HL-60/S4 (cell line): ENCODE results near the gene ANGPTL4.

Experiments used
- in situ Hi-C: fragments of 300-500 bp; cut with MboI; formaldehyde crosslinking; loops from 2 replicates; pipeline ENCODE4 v1.14.3; 2022; ENCODE audit warnings: low sequenced_read_pairs

The ANGPTL4 gene, protein sequence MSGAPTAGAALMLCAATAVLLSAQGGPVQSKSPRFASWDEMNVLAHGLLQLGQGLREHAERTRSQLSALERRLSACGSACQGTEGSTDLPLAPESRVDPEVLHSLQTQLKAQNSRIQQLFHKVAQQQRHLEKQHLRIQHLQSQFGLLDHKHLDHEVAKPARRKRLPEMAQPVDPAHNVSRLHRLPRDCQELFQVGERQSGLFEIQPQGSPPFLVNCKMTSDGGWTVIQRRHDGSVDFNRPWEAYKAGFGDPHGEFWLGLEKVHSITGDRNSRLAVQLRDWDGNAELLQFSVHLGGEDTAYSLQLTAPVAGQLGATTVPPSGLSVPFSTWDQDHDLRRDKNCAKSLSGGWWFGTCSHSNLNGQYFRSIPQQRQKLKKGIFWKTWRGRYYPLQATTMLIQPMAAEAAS

GRCh38 chr19:8363803-8364771 lies at the start of gene ANGPTL4:
Gene ANGPTL4 (plus strand): TSS chr19:8364155. CDS start chr19:8364322, 167 bp downstream.
- in situ Hi-C loops: loop anchor here (25.0 kb wide), 1 partner anchor 223 kb away; the partner anchor contains the start of gene MYO1F

DNA sequence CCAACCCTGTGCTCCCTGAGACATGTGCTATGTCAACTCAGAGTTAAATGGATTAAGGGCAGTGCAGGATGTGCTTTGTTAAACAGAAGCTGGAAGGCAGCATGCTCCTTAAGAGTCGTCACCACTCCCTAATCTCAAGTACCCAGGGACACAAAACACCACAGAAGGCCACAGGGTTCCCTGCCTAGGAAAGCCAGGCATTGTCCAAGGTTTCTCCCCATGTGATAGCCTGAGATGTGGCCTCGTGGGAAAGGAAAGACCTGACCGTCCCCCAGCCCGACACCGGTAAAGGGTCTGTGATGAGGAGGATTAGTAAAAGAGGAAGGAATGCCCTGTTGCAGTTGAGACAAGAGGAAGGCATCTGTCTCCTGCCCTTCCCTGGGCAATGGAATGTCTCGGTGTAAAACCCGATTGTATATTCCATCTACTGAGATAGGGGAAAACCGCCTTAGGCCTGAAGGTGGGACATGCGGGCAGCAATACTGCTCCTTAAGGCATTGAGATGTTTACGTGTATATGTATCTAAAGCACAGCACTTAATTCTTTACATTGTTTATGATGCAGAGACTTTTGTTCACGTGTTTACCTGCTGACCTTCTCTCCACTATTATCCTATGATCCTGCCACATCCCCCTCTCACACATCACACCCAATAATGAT lies 48.8 kb upstream of the ANGPTL4 start:
- in situ Hi-C loops: loop anchor here (10.0 kb wide), 1 partner anchor 50 kb away; no protein-coding TSS in a partner anchor

GRCh38 chr19:8316351-8317125 lies 47.4 kb upstream of the ANGPTL4 start:
- in situ Hi-C loops: loop anchor here (10.0 kb wide), 1 partner anchor 52 kb away; no protein-coding TSS in a partner anchor

DNA sequence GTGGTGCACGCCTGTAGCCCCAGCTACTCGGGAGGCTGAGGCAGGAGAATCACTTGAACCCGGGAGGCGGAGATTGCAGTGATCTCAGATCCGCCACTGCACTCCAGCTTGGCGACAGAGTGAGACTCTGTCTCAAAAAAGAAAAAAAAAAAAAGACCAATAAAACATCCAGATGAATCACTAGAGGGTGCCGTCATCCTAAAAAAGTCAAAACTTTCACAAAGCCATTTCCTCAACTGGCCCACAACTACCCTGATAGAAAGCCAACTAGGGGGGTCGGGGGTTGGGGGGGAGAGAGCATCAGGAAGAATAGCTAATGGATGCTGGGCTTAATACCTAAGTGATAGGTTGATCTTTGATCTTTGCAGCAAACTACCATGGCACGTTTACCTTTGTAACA lies 45.1 kb upstream of the ANGPTL4 start:
- in situ Hi-C loops: loop anchor here (10.0 kb wide), 1 partner anchor 54 kb away; no protein-coding TSS in a partner anchor

GRCh38 chr19:8319807-8320520 lies 44.0 kb upstream of the ANGPTL4 start:
- in situ Hi-C loops: loop anchor here (10.0 kb wide), 1 partner anchor 55 kb away; no protein-coding TSS in a partner anchor

GRCh38 chr19:8320564-8321066 lies 43.3 kb upstream of the ANGPTL4 start:
- in situ Hi-C loops: no loop called here

GRCh38 chr19:8321067-8321985 lies 42.6 kb upstream of the ANGPTL4 start, which contains the start of the genes NDUFA7 and RPS28:
Gene NDUFA7 (minus strand): TSS chr19:8321375. CDS start chr19:8321358, 17 bp downstream.
Gene RPS28 (plus strand): TSS chr19:8321496. CDS start chr19:8321531, 35 bp downstream.
- in situ Hi-C loops: no loop called here

- in situ Hi-C loops: no loop called here
These were observed 41.8 kb upstream of the ANGPTL4 start for GRCh38 chr19:8321986-8322637.

DNA sequence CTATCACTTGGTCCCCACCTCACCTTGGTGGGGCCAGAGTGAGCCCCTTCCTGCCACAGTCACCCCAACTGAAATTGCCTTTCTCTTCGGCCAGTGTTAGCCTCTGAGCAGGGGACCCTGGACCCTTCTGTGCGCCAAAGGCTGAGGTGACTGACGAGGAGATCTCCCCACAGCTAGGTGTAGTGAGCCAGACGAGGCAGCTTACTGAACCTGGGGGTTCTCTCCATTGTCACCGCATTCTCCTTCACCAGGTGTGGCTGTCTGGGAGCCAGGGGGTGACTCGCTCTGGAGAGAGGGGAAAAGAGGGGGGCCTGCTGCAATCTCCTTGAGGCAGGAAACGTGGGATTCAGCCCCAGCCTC lies 41.3 kb upstream of the ANGPTL4 start:
- in situ Hi-C loops: no loop called here

DNA sequence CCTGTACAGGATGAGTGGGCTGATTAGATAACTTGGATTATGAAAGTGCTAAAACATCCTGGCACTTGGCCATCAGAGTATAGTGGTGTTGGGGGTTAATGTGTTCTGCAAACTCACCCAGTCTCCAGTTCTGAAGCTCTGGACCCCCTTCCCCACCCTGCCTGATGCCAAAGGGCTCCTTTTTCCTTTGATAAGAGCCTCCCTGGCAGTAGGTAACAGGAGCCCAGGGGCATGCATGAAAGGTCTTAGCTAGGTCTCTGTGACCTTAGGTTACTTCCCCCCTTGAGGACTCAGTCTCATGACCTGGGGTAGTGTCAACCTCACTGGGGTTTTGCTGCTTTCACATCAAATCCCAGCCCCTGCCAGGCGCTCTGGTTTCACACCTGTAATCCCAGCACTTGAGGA lies 40.2 kb upstream of the ANGPTL4 start:
- in situ Hi-C loops: no loop called here

GRCh38 chr19:8324186-8325050 lies 39.5 kb upstream of the ANGPTL4 start:
- in situ Hi-C loops: no loop called here

GRCh38 chr19:8325454-8325853 lies 38.5 kb upstream of the ANGPTL4 start:
- in situ Hi-C loops: no loop called here

GRCh38 chr19:8329996-8330395 lies 34.0 kb upstream of the ANGPTL4 start:
- in situ Hi-C loops: no loop called here

- in situ Hi-C loops: no loop called here
These were observed 32.6 kb upstream of the ANGPTL4 start for GRCh38 chr19:8331263-8331845.

DNA sequence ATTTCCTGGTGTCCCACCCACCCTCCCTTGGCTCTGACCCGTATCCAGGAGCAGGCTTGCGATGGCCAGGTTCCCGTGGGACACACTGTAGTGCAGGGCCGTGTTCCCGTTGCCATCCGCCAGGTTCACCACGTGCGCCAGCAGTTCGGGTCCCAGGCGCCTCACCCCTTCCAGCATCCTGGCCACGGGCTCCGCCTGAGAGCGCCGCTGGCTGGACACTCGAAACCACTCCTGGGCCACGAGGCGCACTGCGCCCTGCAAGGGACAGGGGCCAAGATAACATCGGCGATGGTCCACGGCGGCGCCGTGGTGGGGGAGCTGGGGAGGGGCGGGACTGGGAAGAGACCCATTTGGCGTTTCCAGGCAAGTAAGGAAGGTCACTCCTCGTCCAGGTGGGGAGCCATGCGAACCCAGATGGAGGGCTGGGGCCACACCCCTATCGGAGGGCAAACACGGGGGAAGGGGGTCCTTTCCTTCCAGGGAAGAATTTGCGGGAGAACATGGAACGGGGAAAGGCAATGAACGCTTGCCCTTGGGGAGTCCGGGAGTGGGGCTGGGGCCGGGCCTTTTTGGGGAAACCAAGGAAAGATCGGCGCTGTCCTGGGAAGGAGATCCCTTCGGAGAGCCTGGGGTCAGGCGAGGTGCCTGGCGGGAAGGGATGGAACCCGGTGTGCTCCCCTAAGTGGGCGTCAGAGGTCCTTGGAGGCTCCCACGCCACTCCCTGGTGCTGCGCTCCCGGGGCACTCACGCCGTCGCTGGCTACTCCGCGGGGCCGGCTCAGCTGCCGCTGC lies 30.8 kb upstream of the ANGPTL4 start:
- in situ Hi-C loops: no loop called here
